Measurements from ENCODE around the gene ZNF692.

Gene ZNF692

GRCh38 chr1:248823517-248824001 lies 35.3 kb downstream of the ZNF692 start:
- DNase-seq: no peak

- DNase-seq: no peak
Observed at GRCh38 chr1:248822148-248823032, 36.5 kb downstream of the ZNF692 start.

GRCh38 chr1:248821641-248822040 lies 37.2 kb downstream of the ZNF692 start:
- DNase-seq: no peak

GRCh38 chr1:248821101-248821500 lies 37.8 kb downstream of the ZNF692 start:
- no peak for DNase-seq

GRCh38 chr1:248820041-248820585 lies 38.8 kb downstream of the ZNF692 start:
- DNase-seq: no peak

- DNase-seq: no peak
Observed at GRCh38 chr1:248818505-248819374, 40.1 kb downstream of the ZNF692 start.

DNA sequence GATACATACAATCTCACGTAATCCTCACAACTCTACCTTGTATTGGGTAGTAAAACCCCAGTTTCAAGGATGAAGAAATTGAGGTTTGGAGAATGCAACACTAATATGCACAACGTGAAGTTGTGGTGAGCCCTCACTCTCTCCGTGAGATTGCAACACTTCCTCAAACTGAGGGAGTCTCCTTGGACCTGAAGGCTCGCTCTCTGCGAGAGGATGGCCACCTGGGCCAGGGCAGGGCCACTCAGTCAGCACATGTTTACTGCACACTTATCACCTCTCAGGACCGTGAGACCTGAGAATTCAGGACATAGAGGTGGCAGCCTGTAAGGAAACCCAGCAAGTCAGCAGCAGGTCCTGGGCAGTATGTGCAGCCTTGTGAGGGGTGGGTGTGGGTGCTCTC lies 41.8 kb downstream of the ZNF692 start:
- no peak for DNase-seq

GRCh38 chr1:248816042-248816851 lies 42.6 kb downstream of the ZNF692 start:
- no peak for DNase-seq

GRCh38 chr1:248815407-248816034 lies 43.4 kb downstream of the ZNF692 start:
- no peak for DNase-seq

DNA sequence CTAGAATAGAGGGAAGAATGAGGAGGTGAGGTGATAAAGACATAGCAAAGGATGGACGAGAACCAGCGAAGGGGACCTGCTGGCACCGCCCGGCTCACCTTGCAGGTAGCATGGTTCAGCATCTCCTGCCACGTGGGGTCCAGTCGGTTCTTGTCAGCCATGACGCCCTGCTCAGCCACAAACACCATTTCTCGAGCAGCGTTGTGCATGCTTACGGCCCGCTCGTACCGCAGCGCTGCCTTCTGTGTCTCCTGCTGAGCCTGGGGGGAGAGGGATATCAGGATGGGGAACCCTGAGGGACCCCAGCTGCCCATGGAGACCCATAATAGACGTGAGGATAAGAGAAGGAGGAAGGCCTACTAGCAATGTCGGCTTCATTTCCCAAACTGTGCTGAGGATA lies 44.5 kb downstream of the ZNF692 start:
- no peak for DNase-seq

- no peak for DNase-seq
Observed at GRCh38 chr1:248813546-248813945, 45.3 kb downstream of the ZNF692 start.

GRCh38 chr1:248812736-248813425 lies 46.0 kb downstream of the ZNF692 start:
- no peak for DNase-seq

- no peak for DNase-seq
Observed at GRCh38 chr1:248811514-248812490, 47.1 kb downstream of the ZNF692 start.

DNA sequence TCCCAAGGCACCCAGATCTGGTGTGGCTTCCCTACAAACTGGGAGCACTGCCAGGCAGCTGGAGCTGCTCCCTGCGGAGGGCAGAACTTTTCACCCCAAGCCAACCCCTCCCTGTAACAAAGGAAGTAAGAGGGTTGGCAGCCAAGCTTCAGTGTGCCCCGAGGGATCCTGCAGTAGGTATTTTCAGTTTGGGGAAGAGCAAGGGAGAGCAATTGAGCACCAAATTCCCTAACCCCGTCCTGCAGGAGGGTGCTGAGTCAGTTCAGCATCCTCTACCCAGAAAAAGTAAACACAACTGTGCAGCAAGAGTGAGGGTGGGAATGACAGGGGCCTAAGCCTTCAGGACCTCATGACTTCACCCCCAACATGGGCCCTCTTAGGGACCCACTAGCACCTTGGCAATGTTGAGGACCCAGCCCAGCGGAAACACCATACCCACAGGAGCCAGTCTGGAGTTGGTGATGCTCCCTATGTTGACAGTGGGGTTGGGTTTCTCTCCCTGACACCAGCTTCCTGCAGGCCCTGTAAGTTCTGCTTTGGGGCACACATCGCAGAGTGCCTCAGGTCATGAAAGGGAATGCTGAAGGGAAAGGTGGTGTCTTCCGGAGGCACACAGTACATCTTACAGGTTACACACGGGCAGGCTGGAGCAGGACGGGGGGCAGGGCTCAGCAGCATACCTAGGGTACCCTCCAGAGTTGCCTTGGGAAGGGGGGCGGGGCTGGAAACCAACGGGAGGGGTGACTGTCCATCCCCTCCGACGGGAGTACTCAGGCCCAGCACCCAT lies 48.0 kb downstream of the ZNF692 start:
- DNase-seq: no peak

- DNase-seq: no peak
Observed at GRCh38 chr1:248810000-248810726, 48.7 kb downstream of the ZNF692 start.

GRCh38 chr1:248808876-248809275 lies 50.0 kb downstream of the ZNF692 start:
- DNase-seq: no peak

DNA sequence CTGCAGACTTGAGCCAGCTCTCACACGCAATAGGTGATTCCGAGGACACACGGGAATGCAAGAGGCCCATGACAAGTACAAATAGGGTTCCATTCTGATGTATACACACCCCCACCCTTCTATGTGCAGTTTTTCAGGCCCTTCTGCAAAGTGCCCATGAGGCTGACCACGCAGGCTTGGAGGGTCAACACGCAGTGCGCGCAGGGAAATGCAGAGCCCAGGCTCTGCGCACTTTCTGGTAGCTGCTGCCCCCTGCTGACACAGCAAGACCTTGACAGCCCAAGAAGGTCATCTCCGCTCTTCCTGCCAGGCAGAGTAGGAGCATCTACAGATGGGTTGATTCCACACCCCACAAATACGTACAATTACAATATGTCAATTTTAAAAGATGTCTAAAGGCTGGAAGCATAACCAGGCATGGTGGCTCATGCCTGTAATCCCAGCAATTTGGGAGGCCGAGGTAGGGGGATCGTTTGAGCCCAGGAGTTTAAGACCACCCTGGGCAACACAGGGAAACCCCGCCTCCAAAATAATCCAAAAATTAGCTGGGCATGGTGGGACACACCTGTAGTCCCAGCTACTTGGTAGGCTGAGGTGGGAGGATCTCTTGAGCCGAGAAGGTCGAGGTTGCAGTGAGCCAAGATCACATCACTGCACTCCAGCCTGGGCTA lies 51.7 kb downstream of the ZNF692 start:
- no peak for DNase-seq

DNA sequence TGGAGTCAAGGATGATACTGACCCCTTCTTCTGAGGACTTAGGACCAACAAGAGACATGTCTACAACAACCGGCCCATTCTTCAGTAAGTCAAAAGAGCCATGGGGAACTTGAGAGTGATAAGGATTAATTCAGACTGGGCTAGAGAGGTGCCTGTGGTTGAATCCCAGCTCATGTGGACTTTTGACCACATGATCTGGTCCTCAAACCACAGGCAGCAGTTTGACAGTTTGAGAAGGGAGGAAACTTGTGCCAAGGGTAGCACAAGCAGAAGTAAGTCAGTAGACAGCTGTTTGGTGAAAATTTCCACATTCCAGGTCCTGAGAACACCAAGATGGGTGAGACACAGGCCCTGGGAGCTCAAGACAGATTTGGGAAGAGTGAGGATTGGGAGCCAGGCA lies 53.0 kb downstream of the ZNF692 start:
- DNase-seq: no peak
